Fibroblast of lung (primary cell): ENCODE results near the gene CDC5L. TPM values are rescaled to one million over a fixed set of nuclear protein-coding genes. Genes with fewer than 3 reads are reported as not detected.

Experiments
- DNase-seq, 2 donors: peaks; one replicate each; pipeline versions ENCODE4 v3.0.0 to v3.0.0-alpha.2; 2010; ENCODE audit warnings: low read depth in 2 of 2
- H2AFZ ChIP-seq: 2 replicates; pipeline ENCODE4 v1.5.1; 2012; ENCODE audit warnings: low read length, control low read depth, inconsistent platforms
- H3K27ac ChIP-seq: 2 replicates; pipeline ENCODE4 v1.5.1; 2011; ENCODE audit warnings: low read length, control low read depth; ENCODE audit not compliant: insufficient read depth
- H3K27me3 ChIP-seq: 2 replicates; pipeline ENCODE4 v1.5.1; 2011; ENCODE audit warnings: mild to moderate bottlenecking, low read length; ENCODE audit not compliant: control insufficient read depth, insufficient read depth
- H3K36me3 ChIP-seq: 2 replicates; pipeline ENCODE4 v1.5.1; 2011; ENCODE audit warnings: low read length; ENCODE audit not compliant: control insufficient read depth, insufficient read depth
- H3K4me1 ChIP-seq: 2 replicates; pipeline ENCODE4 v1.5.1; 2011; ENCODE audit warnings: low read length; ENCODE audit not compliant: control insufficient read depth, insufficient read depth; ENCODE audit errors: extremely low read depth
- H3K4me2 ChIP-seq: 2 replicates; pipeline ENCODE4 v1.5.1; 2011; ENCODE audit warnings: low read length, control low read depth; ENCODE audit not compliant: insufficient read depth; ENCODE audit errors: extremely low read depth
- H3K4me3 ChIP-seq, 4 experiments: fragments of 200-600 bp in 1 of 4; sonication (generic) in 1 of 4; replicated peaks in 1 of 4; 2 replicates each; pipeline ENCODE4 v1.5.1; 2011 to 2016; ENCODE audit warnings: low read length in 4 of 4, low read depth in 3 of 4, mild to moderate bottlenecking in 3 of 4, control low read depth in 2 of 4, inconsistent platforms in 1 of 4, mixed read lengths in 1 of 4; ENCODE audit not compliant: insufficient read depth in 1 of 4; ENCODE audit errors: control extremely low read depth in 1 of 4
- H3K79me2 ChIP-seq: 2 replicates; pipeline ENCODE4 v1.5.1; 2012; ENCODE audit warnings: mild to moderate bottlenecking, low read length, inconsistent platforms; ENCODE audit not compliant: control insufficient read depth, insufficient read depth
- H3K9ac ChIP-seq: 2 replicates; pipeline ENCODE4 v1.5.1; 2011; ENCODE audit warnings: mild to moderate bottlenecking, low read length, control low read depth; ENCODE audit not compliant: insufficient read depth
- H3K9me3 ChIP-seq: 2 replicates; pipeline ENCODE4 v1.5.1; 2012; ENCODE audit warnings: low read depth, low read length; ENCODE audit not compliant: control insufficient read depth, insufficient read depth
- H4K20me1 ChIP-seq: 2 replicates; pipeline ENCODE4 v1.5.1; 2011; ENCODE audit warnings: low read length; ENCODE audit not compliant: control insufficient read depth, insufficient read depth; ENCODE audit errors: extremely low read depth
- CTCF ChIP-seq, 2 donors: IDR thresholded peaks in 1 of 2; conservative IDR thresholded peaks in 1 of 2; 1 replicate in 1 of 2; 2 replicates in 1 of 2; pipeline ENCODE4 v1.5.1; 2011 to 2012; ENCODE audit warnings: low read length in 2 of 2, control low read depth in 1 of 2, inconsistent platforms in 1 of 2, low read depth in 1 of 2, mild to moderate bottlenecking in 1 of 2
- EZH2 ChIP-seq: IDR thresholded peaks from 2 replicates; pipeline ENCODE4 v1.5.1; 2012; ENCODE audit warnings: low read length, control low read depth, mild to moderate bottlenecking; ENCODE audit errors: missing control alignments
- polyA plus RNA-seq, 2 donors: library from polyadenylated mRNA; depleted of rRNA in 1 of 2; stranded (reverse) in 1 of 2; unstranded in 1 of 2; fragments of >200 nt; gene quantifications; 2 replicates each; pipeline ENCODE4 v1.2.1, GENCODE V29; 2011 to 2012; ENCODE audit warnings: missing spikeins in 1 of 2
- total RNA-seq: library from RNA; depleted of rRNA; stranded (reverse); fragments of >200 nt; gene quantifications from 2 replicates; pipeline ENCODE4 v1.2.1, GENCODE V29; 2014

The CDC5L gene
- total and polyA plus RNA-seq, 2 donors (not counting 1 experiment from before 2014, with no cell fraction given): 18.7 to 22.5 TPM

- Histone ChIP-seq H3K27me3 (peaks cover 4% of the 10 kb centered on the region), H3K79me2 (no peaks in the 10 kb centered on the region), H3K4me2 (no peak overlapping the region), H3K27ac (no peak overlapping the region), H4K20me1 (no peaks in the 10 kb centered on the region), H3K36me3 (no peaks in the 10 kb centered on the region), H3K4me3 (no peak overlapping the region), H3K4me1 (no peaks in the 10 kb centered on the region), H2AFZ (no peak overlapping the region), H3K9me3 (no peaks in the 10 kb centered on the region), H3K9ac (no peak overlapping the region)
- no peak for DNase-seq
- TF ChIP-seq CTCF (conservative IDR thresholded peaks at IDR 0.05 in 1 of 2, IDR thresholded peaks at IDR 0.05 in 1 of 2; ENCODE audit: low read depth in 1 of 2, low read length in 2 of 2) (no peak), EZH2 (no peak)
These were observed 84.9 kb downstream of the CDC5L start for GRCh38 chr6:44472250-44472945.

- no peak for DNase-seq
- H3K27ac ChIP-seq: no peak overlapping the region
These were observed 86.1 kb downstream of the CDC5L start for GRCh38 chr6:44473393-44474189.

More at GRCh38 chr6:44473393-44474189, 86.1 kb downstream of the CDC5L start:
- no peaks in the 10 kb centered on the region for H3K36me3 ChIP-seq
- peaks cover 7% of the 10 kb centered on the region for H3K27me3 ChIP-seq
- no peak overlapping the region for H3K4me3 ChIP-seq
- H3K79me2 ChIP-seq: no peaks in the 10 kb centered on the region
- H3K9ac ChIP-seq: no peak overlapping the region
- TF ChIP-seq CTCF (conservative IDR thresholded peaks at IDR 0.05 in 1 of 2, IDR thresholded peaks at IDR 0.05 in 1 of 2; ENCODE audit: low read depth in 1 of 2, low read length in 2 of 2): no peak
- TF ChIP-seq EZH2: no peak
- H3K4me1 ChIP-seq: no peaks in the 10 kb centered on the region
- no peak overlapping the region for H2AFZ ChIP-seq
- no peaks in the 10 kb centered on the region for H4K20me1 ChIP-seq
- H3K9me3 ChIP-seq: no peaks in the 10 kb centered on the region
- no peak overlapping the region for H3K4me2 ChIP-seq
